Measurements from ENCODE around the gene CGA. TPM values are rescaled to one million over a fixed set of nuclear protein-coding genes. Genes with fewer than 3 reads are reported as not detected.
A peak's percentile ranks its signal among the peaks of the same experiment; 100 is the strongest.

The CGA gene
- total RNA-seq, 1 donor from 2014 or later = not detected

- ATAC-seq = no peak
Observed at GRCh38 chr6:87082160-87082721, 12.7 kb downstream of the CGA start.

- ATAC-seq = peak; percentile 60
Observed at GRCh38 chr6:87078983-87079616, 15.8 kb downstream of the CGA start.

GRCh38 chr6:87075168-87075567 is 19.7 kb downstream of the CGA start:
- no peak for ATAC-seq

GRCh38 chr6:87074101-87074621 is 20.7 kb downstream of the CGA start:
- no peak for ATAC-seq

- ATAC-seq = no peak
Observed at GRCh38 chr6:87071683-87072082, 23.2 kb downstream of the CGA start.

GRCh38 chr6:87070741-87071140 is 24.2 kb downstream of the CGA start:
- ATAC-seq = no peak

GRCh38 chr6:87068795-87069194 is 26.1 kb downstream of the CGA start:
- ATAC-seq = no peak

GRCh38 chr6:87066449-87067333 is 28.2 kb downstream of the CGA start:
- no peak for ATAC-seq

GRCh38 chr6:87065117-87065516 is 29.8 kb downstream of the CGA start:
- no peak for ATAC-seq

GRCh38 chr6:87059943-87060342 is 35.0 kb downstream of the CGA start:
- ATAC-seq = no peak

GRCh38 chr6:87054143-87054833 is 40.6 kb downstream of the CGA start:
- no peak for ATAC-seq

GRCh38 chr6:87053312-87053711 is 41.6 kb downstream of the CGA start:
- ATAC-seq = no peak

GRCh38 chr6:87049779-87050178 is 45.1 kb downstream of the CGA start:
- ATAC-seq = no peak

- ATAC-seq = no peak
Observed at GRCh38 chr6:87045521-87046075, 49.3 kb downstream of the CGA start.

- no peak for ATAC-seq
Observed at GRCh38 chr6:87040729-87041128, 54.2 kb downstream of the CGA start.

Other genes starting within 250 kb of the CGA start
- gene HTR1E, start 157.6 kb downstream of the CGA start, total RNA-seq = not detected
- gene ZNF292, start 60.5 kb upstream of the CGA start, total RNA-seq = 21.6 TPM
- 4.0 TPM for gene SMIM8, start 227.5 kb upstream of the CGA start, total RNA-seq
- not detected for gene GJB7, start 234.2 kb upstream of the CGA start, total RNA-seq
- 1.1 TPM for gene C6orf163, start 249.7 kb upstream of the CGA start, total RNA-seq